MM.1S (cell line): ENCODE measurements around the gene RAPGEF6.

Experiments used
- DNase-seq: peaks from one replicate; pipeline ENCODE4 v3.0.0-alpha.2; 2015
- H2AFZ ChIP-seq: fragments of 300-600 bp; sonication (generic); 2 replicates; pipeline ENCODE4 v1.6.0; 2016; ENCODE audit warnings: antibody characterized with exemption, low read length
- H3F3A ChIP-seq: fragments of 300-600 bp; sonication (generic); 2 replicates; pipeline ENCODE4 v1.6.1; 2016; ENCODE audit warnings: mild to moderate bottlenecking, antibody characterized with exemption, low read length, moderate library complexity, mixed read lengths; ENCODE audit not compliant: insufficient read depth
- H3K27ac ChIP-seq: fragments of 300-600 bp; sonication (generic); 2 replicates; pipeline ENCODE4 v1.5.1; 2016; ENCODE audit warnings: mild to moderate bottlenecking, low read length
- H3K27me3 ChIP-seq: fragments of 300-600 bp; sonication (generic); replicated peaks from 2 replicates; pipeline ENCODE4 v1.6.0; 2016; ENCODE audit warnings: low read length; ENCODE audit not compliant: insufficient read depth
- H3K36me3 ChIP-seq: fragments of 300-600 bp; sonication (generic); replicated peaks from 2 replicates; pipeline ENCODE4 v1.6.1; 2016; ENCODE audit warnings: mild to moderate bottlenecking, low read length, mixed read lengths; ENCODE audit not compliant: insufficient read depth
- H3K4me1 ChIP-seq: fragments of 300-600 bp; sonication (generic); 2 replicates; pipeline ENCODE4 v1.6.1; 2016; ENCODE audit warnings: low read length, mixed read lengths
- H3K4me2 ChIP-seq: fragments of 300-600 bp; sonication (generic); 2 replicates; pipeline ENCODE4 v1.6.0; 2016; ENCODE audit warnings: low read depth, low read length
- H3K4me3 ChIP-seq: fragments of 300-600 bp; sonication (generic); 2 replicates; pipeline ENCODE4 v1.5.1; 2016; ENCODE audit warnings: low read length, mixed read lengths
- H3K79me2 ChIP-seq: fragments of 300-600 bp; sonication (generic); 2 replicates; pipeline ENCODE4 v1.6.1; 2016; ENCODE audit warnings: mixed run types, low read length, mixed read lengths
- H3K9ac ChIP-seq: fragments of 300-600 bp; sonication (generic); 2 replicates; pipeline ENCODE4 v1.6.1; 2016; ENCODE audit warnings: low read length, mixed read lengths
- H3K9me2 ChIP-seq: fragments of 300-600 bp; sonication (generic); replicated peaks from 2 replicates; pipeline ENCODE4 v1.6.1; 2016; ENCODE audit warnings: mild to moderate bottlenecking, low read length, mixed read lengths; ENCODE audit not compliant: insufficient read depth
- H3K9me3 ChIP-seq: fragments of 300-600 bp; sonication (generic); replicated peaks from 2 replicates; pipeline ENCODE4 v1.6.1; 2016; ENCODE audit warnings: mild to moderate bottlenecking, low read length, mixed read lengths; ENCODE audit not compliant: insufficient read depth
- H4K20me1 ChIP-seq: fragments of 300-600 bp; sonication (generic); 2 replicates; pipeline ENCODE4 v1.6.1; 2016; ENCODE audit warnings: mild to moderate bottlenecking, low read length, moderate library complexity, mixed read lengths; ENCODE audit not compliant: insufficient read depth
- EZH2 ChIP-seq: fragments of 300-600 bp; sonication (generic); optimal IDR thresholded peaks from 2 replicates; pipeline ENCODE3; 2017; ENCODE audit warnings: low read depth, mild to moderate bottlenecking, antibody characterized with exemption, low read length, mixed read lengths
- EZH2phosphoT487 ChIP-seq: fragments of 300-600 bp; sonication (generic); IDR thresholded peaks from 2 replicates; pipeline ENCODE4 v1.6.1; 2018; ENCODE audit warnings: antibody characterized with exemption, low read length
- TF ChIP-seq, protein P1 (sequence below): fragments of 300-600 bp; sonication (generic); IDR thresholded peaks from 2 replicates; pipeline ENCODE4 v1.5.1; 2016; ENCODE audit warnings: antibody characterized with exemption, low read length, mixed read lengths

Gene RAPGEF6

DNA sequence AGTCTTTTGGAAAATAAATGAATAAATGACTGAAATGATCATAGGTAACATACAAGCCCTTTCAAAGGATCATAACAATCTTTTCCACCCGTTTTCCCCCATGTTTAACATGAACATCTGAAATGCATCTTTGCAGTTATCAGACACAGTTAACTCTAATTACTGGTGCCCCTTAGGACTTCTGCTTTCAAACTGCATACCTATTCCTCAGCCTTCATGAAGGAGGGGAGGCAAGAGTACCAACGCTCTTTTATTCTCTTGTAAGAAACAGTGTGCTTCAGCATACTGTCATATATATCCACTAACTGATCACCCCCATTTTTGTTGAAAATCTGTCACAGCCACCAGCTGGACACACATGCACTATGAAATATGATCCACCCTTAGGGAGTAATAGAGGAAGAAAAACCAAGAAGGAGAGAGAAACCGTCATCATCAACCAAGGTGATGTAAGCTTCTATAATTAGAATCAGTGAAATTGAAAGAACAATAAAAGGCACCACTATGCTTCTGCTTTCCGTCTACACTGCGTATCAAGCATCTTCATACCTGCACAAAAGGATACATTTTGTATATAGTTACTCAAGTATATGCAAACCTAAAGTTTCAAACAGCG is 98.7 kb downstream of the RAPGEF6 start:
- Histone ChIP-seq H3K9me3 (no peaks in the 10 kb centered on the region), H3K4me2 (peak overlapping the region; percentile 23; the same call in 1 of the 2 replicates), H3K9ac (peak overlapping the region; percentile 4; the same call in 1 of the 2 replicates), H3K27me3 (no peaks in the 10 kb centered on the region), H2AFZ (no peak overlapping the region), H3K9me2 (no peaks in the 10 kb centered on the region), H4K20me1 (no peaks in the 10 kb centered on the region), H3K36me3 (no peaks in the 10 kb centered on the region), H3K4me3 (no peak overlapping the region), H3F3A (peaks cover 7% of the 10 kb centered on the region; the same call in 1 of the 2 replicates), H3K27ac (peak overlapping the region; percentile 38; the same call in 1 of the 2 replicates), H3K4me1 (peaks cover 14% of the 10 kb centered on the region), H3K79me2 (0 out of 2 replicates have a peak, but pooled peaks cover 7% of the 10 kb centered on the region)
- no peak for TF ChIP-seq EZH2
- TF ChIP-seq, protein P1, sequence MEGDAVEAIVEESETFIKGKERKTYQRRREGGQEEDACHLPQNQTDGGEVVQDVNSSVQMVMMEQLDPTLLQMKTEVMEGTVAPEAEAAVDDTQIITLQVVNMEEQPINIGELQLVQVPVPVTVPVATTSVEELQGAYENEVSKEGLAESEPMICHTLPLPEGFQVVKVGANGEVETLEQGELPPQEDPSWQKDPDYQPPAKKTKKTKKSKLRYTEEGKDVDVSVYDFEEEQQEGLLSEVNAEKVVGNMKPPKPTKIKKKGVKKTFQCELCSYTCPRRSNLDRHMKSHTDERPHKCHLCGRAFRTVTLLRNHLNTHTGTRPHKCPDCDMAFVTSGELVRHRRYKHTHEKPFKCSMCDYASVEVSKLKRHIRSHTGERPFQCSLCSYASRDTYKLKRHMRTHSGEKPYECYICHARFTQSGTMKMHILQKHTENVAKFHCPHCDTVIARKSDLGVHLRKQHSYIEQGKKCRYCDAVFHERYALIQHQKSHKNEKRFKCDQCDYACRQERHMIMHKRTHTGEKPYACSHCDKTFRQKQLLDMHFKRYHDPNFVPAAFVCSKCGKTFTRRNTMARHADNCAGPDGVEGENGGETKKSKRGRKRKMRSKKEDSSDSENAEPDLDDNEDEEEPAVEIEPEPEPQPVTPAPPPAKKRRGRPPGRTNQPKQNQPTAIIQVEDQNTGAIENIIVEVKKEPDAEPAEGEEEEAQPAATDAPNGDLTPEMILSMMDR, result no peak
- TF ChIP-seq EZH2phosphoT487, result no peak
- DNase-seq, result peak; percentile 52

DNA sequence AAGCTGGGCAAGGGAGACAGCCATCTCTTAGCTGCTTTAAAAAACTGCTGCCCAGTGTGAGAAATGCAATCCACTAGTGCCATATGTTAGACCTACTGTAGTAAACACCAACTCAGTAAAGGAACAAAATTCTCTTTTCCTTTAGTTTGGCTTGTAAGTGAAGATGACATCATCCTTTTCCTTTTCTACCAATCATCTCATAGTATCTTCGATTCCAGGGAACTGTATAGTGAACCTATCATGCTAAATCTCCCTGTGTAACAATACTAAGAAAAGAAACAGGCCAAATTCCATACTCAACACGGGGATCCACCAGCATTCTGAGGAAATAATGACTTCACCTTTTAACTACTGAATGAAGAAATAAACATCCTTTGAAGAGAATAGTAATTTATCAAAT is 100.1 kb downstream of the RAPGEF6 start:
- Histone ChIP-seq H3K36me3 (no peaks in the 10 kb centered on the region), H3F3A (peaks cover 7% of the 10 kb centered on the region; the same call in 1 of the 2 replicates), H3K4me1 (peaks cover 14% of the 10 kb centered on the region), H3K4me3 (no peak overlapping the region), H4K20me1 (no peaks in the 10 kb centered on the region), H2AFZ (no peak overlapping the region), H3K9me2 (no peaks in the 10 kb centered on the region), H3K79me2 (0 out of 2 replicates have a peak, but pooled peaks cover 11% of the 10 kb centered on the region), H3K4me2 (no peak overlapping the region), H3K9ac (no peak overlapping the region), H3K27me3 (no peaks in the 10 kb centered on the region), H3K9me3 (no peaks in the 10 kb centered on the region), H3K27ac (no peak overlapping the region)
- TF ChIP-seq EZH2, result no peak
- TF ChIP-seq, protein P1, result no peak
- no peak for TF ChIP-seq EZH2phosphoT487
- DNase-seq, result no peak

DNA sequence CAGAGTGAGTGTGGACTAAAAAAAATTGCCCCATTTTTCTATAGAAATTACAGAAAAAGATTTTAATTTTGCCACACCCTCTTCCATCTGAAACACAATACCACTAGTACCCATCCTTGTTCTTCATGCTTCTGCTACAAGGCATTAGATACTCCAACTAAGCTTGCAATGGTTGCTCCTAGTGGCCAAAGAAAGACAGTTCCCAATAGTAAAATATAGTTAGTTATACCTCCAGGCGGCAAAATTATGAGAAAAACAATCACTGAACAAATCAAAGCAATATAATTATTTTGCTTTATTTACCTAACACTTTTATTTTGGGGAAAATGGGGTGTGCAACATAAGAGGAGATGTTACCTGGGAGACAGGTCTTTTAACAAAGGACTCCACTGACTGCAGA is 101.2 kb downstream of the RAPGEF6 start:
- Histone ChIP-seq H3K27ac (no peak overlapping the region), H2AFZ (no peak overlapping the region), H3F3A (peaks cover 7% of the 10 kb centered on the region; the same call in 1 of the 2 replicates), H3K4me2 (no peak overlapping the region), H3K27me3 (no peaks in the 10 kb centered on the region), H3K36me3 (no peaks in the 10 kb centered on the region), H3K9ac (no peak overlapping the region), H3K4me3 (no peak overlapping the region), H3K4me1 (peaks cover 14% of the 10 kb centered on the region), H3K79me2 (0 out of 2 replicates have a peak, but pooled peaks cover 7% of the 10 kb centered on the region), H4K20me1 (no peaks in the 10 kb centered on the region), H3K9me3 (no peaks in the 10 kb centered on the region), H3K9me2 (no peaks in the 10 kb centered on the region)
- TF ChIP-seq, protein P1, result peak; percentile 24; the same call in 1 of the 2 replicates
- TF ChIP-seq EZH2phosphoT487, result no peak
- DNase-seq, result no peak
